Colonic mucosa (tissue), 4 donors: ENCODE data around the gene LINGO1. TPM values are rescaled to one million over a fixed set of nuclear protein-coding genes. Genes with fewer than 3 reads are reported as not detected.

Experiments
- DNase-seq: peaks from one replicate; pipeline ENCODE4 v3.0.0-alpha.2; 2020
- H3K27ac ChIP-seq: fragments of 200-600 bp; one replicate; pipeline ENCODE4 v1.8.0; 2021
- H3K27me3 ChIP-seq: fragments of 200-600 bp; one replicate; pipeline ENCODE4 v1.8.0; 2021
- H3K36me3 ChIP-seq: fragments of 200-600 bp; one replicate; pipeline ENCODE4 v1.8.0; 2021
- H3K4me1 ChIP-seq: fragments of 200-600 bp; one replicate; pipeline ENCODE4 v1.8.0; 2021; ENCODE audit warnings: mild to moderate bottlenecking
- H3K4me3 ChIP-seq: fragments of 200-600 bp; one replicate; pipeline ENCODE4 v1.8.0; 2021
- H3K9ac ChIP-seq, 2 donors: one replicate each; pipeline ENCODE4 v1.7.0; 2013; ENCODE audit warnings: control low read depth in 2 of 2, low read depth in 2 of 2, low read length in 2 of 2
- H3K9me3 ChIP-seq: fragments of 200-600 bp; one replicate; pipeline ENCODE4 v1.8.0; 2021
- intact Hi-C: fragments of 100-400 bp; cut with DNase I; formaldehyde crosslinking; loops from one replicate; pipeline ENCODE4 v1.14.1; 2022
- total RNA-seq, 2 donors: library from RNA; stranded (reverse); fragmentation: NEBNext Ultra II Directional in 1 of 2; extraction: Animal tissue kit (Norgen Biotek cat#: 25700) in 1 of 2; gene quantifications; one replicate each; pipeline ENCODE4 v1.2.1, GENCODE V29; 2021
- TF ChIP-seq, protein P1 (sequence below): fragments of 200-600 bp; IDR thresholded peaks from one replicate; pipeline ENCODE4 v1.8.0; 2022; ENCODE audit warnings: antibody characterized with exemption, mild to moderate bottlenecking
- donor health status: healthy.
- donor health status: DM: no; HTN: no; CAD: no.
- donor health status: DM: no; HTN: no; CAD: no.

Gene LINGO1
- total RNA-seq, 2 donors from 2014 or later = 0.79 to 1.1 TPM

DNA sequence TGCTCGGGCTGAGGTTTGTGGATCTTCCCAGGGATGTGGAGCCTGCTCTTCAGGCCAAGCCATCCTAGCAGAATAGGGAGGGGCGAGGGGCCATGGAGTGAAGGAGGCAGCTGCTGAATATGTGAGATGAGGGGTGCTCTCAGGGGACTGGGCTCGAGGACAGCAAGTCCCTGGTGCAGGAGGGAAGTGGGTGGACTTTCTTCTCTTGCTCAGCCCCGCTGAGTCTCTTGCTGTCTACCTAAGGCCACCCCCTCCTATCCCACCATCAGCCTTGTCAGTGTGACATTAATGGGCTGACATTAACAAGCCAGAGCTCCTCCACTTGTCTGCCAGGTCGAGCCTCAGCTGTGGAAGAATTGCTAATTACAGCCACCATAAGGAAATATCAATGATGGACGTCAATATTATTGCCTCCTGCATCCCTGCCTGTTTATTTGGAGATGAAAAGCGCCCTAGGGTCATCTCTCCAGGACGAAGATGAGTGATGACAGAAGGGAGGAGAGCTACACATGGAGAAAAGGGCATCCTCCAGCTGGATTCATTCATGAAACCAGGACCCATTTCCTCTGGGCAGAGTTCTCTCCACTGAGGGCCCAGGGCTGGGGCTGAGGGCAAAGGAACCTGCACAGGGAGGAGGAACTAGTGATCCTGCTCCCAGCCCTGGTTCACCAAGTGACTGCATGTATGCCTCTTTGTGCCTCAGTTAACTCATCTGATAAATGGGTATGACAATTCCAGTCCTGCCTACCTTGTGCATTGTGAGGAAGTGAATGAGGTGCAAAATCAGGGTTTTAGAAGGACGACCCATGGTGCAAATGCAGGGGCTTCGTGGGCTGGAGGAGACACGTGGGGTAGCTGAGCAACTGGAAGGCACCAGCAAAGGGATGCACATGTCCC is 34.9 kb upstream of the LINGO1 start:
- TF ChIP-seq, protein P1, sequence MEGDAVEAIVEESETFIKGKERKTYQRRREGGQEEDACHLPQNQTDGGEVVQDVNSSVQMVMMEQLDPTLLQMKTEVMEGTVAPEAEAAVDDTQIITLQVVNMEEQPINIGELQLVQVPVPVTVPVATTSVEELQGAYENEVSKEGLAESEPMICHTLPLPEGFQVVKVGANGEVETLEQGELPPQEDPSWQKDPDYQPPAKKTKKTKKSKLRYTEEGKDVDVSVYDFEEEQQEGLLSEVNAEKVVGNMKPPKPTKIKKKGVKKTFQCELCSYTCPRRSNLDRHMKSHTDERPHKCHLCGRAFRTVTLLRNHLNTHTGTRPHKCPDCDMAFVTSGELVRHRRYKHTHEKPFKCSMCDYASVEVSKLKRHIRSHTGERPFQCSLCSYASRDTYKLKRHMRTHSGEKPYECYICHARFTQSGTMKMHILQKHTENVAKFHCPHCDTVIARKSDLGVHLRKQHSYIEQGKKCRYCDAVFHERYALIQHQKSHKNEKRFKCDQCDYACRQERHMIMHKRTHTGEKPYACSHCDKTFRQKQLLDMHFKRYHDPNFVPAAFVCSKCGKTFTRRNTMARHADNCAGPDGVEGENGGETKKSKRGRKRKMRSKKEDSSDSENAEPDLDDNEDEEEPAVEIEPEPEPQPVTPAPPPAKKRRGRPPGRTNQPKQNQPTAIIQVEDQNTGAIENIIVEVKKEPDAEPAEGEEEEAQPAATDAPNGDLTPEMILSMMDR = no peak
- no peak overlapping the region for H3K9ac ChIP-seq
- DNase-seq = no peak
- H3K4me1 ChIP-seq = no peaks in the 10 kb centered on the region
- H3K9me3 ChIP-seq = no peaks in the 10 kb centered on the region
- no peak overlapping the region for H3K27ac ChIP-seq
- intact Hi-C loops = no loop called here
- H3K36me3 ChIP-seq = no peaks in the 10 kb centered on the region
- no peak overlapping the region for H3K4me3 ChIP-seq
- no peaks in the 10 kb centered on the region for H3K27me3 ChIP-seq

DNA sequence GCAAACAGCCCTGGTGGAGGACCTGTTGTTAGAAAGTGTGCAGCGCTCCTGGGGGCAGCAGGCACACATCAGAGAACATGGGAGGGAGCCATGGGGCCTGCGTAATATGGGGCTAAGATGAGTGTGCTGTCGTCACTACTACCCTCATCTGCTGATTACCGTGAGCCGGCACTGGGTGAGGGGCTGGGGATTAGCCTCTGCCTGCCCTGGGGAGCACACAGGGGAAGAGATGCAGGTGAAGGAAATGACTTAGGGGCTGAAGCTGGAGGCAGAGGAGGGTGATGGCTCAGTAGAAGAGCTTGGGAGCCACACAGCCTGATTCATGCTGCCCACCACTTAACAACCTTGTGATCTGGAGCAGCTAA is 33.6 kb upstream of the LINGO1 start:
- Histone ChIP-seq H3K27ac (no peak overlapping the region), H3K4me1 (no peaks in the 10 kb centered on the region), H3K27me3 (no peaks in the 10 kb centered on the region), H3K4me3 (no peak overlapping the region), H3K9ac (no peak overlapping the region), H3K36me3 (no peaks in the 10 kb centered on the region), H3K9me3 (no peaks in the 10 kb centered on the region)
- DNase-seq = no peak
- TF ChIP-seq, protein P1 = no peak
- intact Hi-C loops = no loop called here

DNA sequence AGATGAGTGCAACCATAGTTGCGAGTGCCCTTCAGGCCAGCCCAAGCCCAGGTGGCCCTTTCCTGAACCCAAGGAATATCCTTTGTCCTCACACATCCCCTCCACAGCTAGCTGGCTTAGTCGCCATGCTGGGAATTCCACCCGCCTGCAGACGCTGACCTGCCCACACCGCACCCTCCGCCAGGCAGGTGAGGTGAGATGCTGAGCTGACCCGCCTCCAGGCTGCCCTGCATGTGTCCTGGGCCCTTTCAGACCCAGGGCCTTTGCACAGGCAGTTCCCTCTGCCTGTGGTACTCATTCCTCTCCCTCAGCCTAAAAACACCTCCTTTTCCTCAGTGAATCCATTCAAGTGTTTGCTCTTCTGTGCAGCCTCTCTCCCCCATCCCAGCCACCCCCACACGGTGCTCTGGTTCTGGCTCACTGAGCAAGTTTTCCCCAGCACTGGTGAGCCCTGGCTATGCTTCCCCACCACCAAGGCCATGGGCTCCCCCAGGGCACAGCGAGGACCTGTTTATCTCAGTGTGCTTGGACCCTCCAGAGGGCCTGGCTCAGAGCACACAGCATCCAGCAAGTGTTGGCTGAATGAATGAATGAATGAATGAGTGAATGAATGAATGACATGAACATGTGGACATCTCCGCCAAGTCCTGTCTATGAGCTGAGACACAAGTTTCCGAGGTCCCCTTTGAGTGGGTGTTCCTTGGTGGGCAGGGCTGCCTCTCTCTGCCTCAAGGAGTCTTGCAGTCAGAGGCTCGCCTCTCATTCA is 33.0 kb upstream of the LINGO1 start:
- H3K9ac ChIP-seq = no peak overlapping the region
- intact Hi-C loops = no loop called here
- no peak for DNase-seq
- TF ChIP-seq, protein P1 = no peak
- H3K4me3 ChIP-seq = no peak overlapping the region
- no peaks in the 10 kb centered on the region for H3K36me3 ChIP-seq
- no peak overlapping the region for H3K27ac ChIP-seq
- H3K9me3 ChIP-seq = no peaks in the 10 kb centered on the region
- no peaks in the 10 kb centered on the region for H3K27me3 ChIP-seq
- no peaks in the 10 kb centered on the region for H3K4me1 ChIP-seq

DNA sequence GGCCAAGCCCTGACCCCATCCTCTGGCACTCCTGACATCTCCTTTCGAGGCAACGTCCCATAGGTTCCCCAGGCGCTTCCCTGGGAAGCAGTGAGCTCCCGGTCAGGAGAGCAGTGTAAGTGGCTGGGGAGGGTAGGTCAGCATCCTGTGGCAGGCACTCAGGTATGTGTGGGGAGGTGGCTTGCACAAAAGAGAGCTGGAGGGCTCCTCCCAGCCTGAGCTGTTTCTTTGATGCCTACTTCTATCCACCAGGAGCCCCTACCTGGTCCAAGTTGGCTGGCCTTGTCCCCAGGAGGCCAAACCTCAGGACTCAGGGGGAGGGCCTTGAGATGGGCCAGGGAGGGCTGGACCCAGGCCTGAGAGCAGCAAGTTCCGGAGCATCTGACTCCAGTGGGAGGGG is 31.7 kb upstream of the LINGO1 start:
- no peaks in the 10 kb centered on the region for H3K27me3 ChIP-seq
- DNase-seq = no peak
- intact Hi-C loops = no loop called here
- H3K9ac ChIP-seq = no peak overlapping the region
- no peak overlapping the region for H3K4me3 ChIP-seq
- H3K27ac ChIP-seq = no peak overlapping the region
- no peaks in the 10 kb centered on the region for H3K4me1 ChIP-seq
- TF ChIP-seq, protein P1 = no peak
- H3K9me3 ChIP-seq = no peaks in the 10 kb centered on the region
- H3K36me3 ChIP-seq = no peaks in the 10 kb centered on the region

DNA sequence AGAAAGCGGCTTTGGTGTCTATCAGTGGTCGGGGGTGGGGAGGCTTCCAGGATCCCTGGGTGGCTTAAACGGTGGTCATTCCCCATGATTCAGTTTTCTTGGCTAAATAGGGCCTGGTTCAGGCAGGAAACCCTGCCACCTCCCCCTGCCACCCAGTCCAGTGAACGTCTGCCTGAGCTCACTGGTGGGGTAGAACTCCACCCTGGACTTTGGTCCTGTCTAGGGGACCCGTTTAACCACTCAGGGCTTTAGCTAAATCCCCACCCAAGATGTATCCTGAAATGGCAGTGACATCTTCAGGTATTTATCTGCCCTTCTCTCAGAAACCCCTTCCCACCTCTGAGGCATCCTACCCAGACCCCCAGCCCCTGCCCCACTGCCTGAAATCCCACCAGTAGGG is 30.5 kb upstream of the LINGO1 start:
- no peaks in the 10 kb centered on the region for H3K27me3 ChIP-seq
- H3K4me3 ChIP-seq = no peak overlapping the region
- H3K27ac ChIP-seq = no peak overlapping the region
- no peaks in the 10 kb centered on the region for H3K4me1 ChIP-seq
- H3K9me3 ChIP-seq = no peaks in the 10 kb centered on the region
- no peak overlapping the region for H3K9ac ChIP-seq
- H3K36me3 ChIP-seq = no peaks in the 10 kb centered on the region
- TF ChIP-seq, protein P1 = no peak
- intact Hi-C loops = no loop called here
- DNase-seq = no peak
